ENCODE data around the gene BMP3.

DNA sequence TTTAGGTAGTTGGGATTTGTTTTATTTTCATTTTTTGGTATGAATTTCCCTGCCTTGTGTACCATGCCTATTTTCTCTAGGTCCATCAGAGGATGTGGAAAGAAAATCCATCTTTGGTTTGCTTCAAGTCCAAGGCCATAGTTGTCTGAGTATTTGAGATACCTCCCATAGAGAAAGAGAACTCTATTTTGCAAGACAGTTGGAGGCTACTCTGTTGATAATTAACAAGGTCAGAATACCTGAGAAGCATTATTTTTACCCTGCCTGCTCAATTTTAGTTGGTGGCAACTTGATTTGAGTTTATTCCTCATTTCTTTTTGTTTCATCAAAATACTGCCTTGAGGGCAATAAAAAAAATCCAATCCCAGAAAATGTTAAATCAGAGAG, 30.8 kb downstream of the BMP3 start:
- TF ChIP-seq, protein P1, sequence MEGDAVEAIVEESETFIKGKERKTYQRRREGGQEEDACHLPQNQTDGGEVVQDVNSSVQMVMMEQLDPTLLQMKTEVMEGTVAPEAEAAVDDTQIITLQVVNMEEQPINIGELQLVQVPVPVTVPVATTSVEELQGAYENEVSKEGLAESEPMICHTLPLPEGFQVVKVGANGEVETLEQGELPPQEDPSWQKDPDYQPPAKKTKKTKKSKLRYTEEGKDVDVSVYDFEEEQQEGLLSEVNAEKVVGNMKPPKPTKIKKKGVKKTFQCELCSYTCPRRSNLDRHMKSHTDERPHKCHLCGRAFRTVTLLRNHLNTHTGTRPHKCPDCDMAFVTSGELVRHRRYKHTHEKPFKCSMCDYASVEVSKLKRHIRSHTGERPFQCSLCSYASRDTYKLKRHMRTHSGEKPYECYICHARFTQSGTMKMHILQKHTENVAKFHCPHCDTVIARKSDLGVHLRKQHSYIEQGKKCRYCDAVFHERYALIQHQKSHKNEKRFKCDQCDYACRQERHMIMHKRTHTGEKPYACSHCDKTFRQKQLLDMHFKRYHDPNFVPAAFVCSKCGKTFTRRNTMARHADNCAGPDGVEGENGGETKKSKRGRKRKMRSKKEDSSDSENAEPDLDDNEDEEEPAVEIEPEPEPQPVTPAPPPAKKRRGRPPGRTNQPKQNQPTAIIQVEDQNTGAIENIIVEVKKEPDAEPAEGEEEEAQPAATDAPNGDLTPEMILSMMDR (IDR thresholded peaks at IDR 0.05; ENCODE audit: low read length) = no peak
- TF ChIP-seq EZH2 (IDR thresholded peaks at IDR 0.05; ENCODE audit: borderline replicate concordance, low read length) = no peak
